Fibroblast of skin of left quadriceps (primary cell): Measurements from ENCODE around the gene TRAPPC14.

Source experiments
- DNase-seq, 2 experiments: peaks; one replicate each; pipeline ENCODE4 v3.0.0-alpha.2; 2013; ENCODE audit warnings: low read depth in 2 of 2

Gene TRAPPC14

DNA sequence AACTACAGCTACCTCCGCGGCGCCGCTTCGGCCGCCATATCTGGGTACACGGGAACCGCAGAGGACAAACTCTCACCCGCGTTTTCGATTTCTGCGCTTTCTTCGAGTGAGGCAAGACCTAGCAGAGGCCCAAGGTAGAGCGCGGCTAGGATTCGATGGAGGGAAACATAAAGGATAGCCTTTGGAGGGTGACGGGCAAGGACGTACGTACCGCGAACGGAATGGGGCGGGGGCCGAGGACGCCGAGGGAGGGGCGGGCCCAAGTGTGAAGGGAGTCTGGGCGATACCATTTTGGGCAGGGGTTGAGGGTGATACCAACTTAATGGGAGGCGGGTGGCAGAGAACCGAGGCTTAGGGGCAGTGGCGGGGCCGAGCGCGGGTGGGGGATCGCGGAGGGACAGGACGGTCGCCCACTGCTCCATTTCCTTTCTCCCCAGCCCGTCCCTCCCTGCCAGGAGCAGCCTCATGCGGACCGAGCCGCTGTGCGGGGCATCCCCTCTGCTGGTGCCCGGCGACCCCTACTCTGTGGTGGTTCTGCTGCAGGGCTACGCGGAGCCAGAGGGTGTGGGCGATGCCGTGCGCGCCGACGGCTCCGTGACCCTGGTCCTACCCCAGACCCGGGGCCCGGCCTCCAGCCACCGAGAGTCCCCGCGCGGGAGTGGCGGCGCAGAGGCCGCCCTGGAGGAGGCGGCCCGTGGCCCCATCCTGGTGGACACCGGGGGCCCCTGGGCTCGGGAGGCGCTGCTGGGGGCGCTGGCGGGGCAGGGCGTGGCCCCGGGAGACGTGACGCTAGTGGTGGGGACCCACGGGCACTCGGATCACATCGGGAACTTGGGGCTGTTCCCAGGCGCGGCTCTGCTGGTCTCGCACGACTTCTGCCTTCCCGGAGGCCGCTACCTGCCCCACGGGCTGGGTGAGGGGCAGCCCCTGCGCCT, 31.3 kb downstream of the TRAPPC14 start, which contains the start of gene MBLAC1:
Gene MBLAC1, plus strand, starts transcription at position 37 of the 935 bp plus-strand sequence. Its CDS starts 429 bp downstream, at position 466.
- peak; percentile 85 for DNase-seq

DNA sequence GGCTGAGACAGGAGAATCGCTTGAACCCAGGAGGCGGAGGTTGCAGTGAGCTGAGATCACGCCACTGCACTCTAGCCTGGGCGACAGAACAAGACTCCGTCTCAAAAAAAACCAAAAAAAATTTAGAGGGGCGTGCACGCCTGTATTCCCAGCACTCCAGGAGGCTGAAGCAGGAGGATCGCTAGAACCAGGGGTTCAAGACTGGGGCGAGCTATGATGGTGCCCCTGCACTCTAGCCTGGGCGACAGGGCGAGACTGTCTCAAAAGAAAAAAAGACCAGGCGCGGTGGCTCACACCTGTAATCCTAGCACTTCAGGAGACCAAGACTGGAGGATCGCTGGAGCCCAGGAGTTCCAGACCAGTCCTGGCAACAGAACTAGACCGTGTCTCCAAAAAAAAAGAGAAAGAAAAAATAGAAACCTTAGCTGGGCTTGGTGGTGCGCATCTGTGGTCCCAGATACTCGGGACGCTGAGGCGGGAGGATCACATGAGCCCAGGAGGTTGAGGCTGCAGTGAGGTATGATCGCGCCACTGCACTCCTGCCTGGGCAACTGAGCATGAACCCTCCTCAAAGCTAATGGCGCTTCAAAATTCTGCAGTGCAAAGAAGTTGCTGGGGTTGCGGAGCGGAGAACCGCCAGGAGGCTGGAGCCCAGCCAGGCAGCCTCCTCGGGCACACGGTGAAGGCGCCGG, 32.1 kb downstream of the TRAPPC14 start:
- no peak for DNase-seq

GRCh38 chr7:100124301-100125230, 34.0 kb downstream of the TRAPPC14 start:
- DNase-seq, result no peak

GRCh38 chr7:100122568-100122967, 36.0 kb downstream of the TRAPPC14 start:
- DNase-seq, result no peak

- DNase-seq, result no peak
Measured at GRCh38 chr7:100122067-100122466, 36.5 kb downstream of the TRAPPC14 start.

DNA sequence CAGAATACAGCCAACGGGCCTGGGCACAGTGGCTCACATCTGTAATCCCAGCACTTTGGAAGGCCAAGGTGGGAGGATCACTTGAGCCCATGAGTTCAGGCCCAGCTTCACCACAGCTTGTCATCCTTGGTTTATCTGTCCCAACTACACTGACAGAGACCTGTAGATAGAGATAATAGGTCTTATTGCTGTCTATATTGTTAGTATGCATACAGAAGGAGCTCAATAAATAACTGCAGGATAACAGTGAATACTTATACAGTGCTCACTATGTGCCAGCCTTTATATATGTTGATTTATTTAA, 37.8 kb downstream of the TRAPPC14 start:
- DNase-seq, result no peak

DNA sequence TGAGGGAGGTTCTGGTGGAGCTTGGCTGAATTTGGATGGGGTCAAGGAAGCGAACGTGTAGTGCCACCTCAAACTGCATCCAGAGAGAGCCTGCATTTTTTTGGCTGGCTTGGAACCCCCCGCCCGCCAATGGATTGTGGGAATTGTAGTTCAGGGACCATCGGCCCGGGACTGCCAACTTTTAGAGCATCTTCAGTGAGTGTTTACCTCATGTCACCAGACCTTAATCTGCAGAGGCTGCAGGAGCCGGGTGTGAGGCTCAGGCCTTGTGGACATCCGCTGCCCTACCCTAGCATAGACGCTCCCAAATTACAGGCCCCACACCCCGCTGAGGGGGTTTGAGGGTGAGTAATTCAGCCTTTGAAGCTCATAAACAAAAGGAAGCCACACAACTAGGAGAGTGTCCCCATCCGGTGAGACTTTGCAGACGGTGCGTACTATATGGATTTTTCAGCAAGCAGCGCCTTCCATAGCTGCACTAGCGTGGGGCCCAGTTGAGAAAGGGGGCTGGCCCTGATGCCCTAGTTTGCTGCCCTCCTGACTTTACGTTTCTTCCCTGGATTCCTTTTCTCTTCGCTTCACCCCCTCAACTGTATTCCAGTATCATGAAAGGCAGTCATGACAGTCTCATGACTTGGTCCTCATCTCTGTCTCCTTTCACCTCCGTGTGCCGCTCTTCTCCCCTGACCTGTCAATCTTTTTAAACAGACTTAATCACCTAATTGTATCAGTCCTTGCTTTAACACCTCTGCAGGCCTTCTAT, 38.4 kb downstream of the TRAPPC14 start:
- peak; percentile 35 to 45 for DNase-seq

DNA sequence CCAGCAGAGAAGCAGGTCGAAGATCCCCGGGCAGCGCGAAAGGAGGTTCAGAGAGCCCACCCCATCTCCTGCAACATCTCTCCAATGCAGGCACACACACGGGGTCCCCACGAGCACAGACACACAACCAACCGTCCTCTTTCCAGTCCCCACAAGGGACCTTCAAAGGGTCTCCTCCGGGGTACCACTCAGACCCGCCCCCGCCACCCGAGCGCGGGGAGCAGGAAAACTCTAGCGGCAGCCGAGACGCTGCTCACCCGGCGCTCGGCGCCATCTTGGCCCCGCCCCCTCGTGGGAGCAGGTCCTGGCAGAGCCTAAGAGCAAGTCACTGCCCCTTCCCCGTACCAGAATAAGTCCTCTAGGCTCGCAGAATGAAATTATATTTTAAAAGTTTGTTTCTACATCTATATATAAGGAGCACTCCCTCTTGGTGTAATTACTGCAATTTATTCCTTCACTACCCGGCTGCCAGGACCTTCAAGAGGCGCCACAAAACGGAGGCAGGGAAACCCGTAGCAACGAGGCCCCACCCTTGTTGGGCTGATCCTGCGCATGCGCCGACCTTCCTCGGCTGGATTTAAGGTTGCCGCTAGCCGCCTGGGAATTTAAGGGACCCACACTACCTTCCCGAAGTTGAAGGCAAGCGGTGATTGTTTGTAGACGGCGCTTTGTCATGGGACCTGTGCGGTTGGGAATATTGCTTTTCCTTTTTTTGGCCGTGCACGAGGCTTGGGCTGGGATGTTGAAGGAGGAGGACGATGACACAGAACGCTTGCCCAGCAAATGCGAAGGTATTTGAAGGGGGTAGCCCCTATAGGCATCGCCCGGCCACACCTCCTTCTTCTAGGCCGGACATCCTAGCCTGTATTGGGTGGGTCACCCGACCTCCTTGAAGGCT, 39.2 kb downstream of the TRAPPC14 start, which contains the start of the genes CNPY4 and TAF6:
Gene CNPY4, plus strand, starts transcription at position 563 of the 898 bp plus-strand sequence. Its CDS starts 111 bp downstream, at position 674.
Gene TAF6, minus strand, starts transcription at position 287 of the 898 bp plus-strand sequence. CDS start 5,149 bp downstream, outside the sequence.
- peak; percentile 87 to 88 for DNase-seq

GRCh38 chr7:100118388-100119071, 40.0 kb downstream of the TRAPPC14 start:
- no peak for DNase-seq

DNA sequence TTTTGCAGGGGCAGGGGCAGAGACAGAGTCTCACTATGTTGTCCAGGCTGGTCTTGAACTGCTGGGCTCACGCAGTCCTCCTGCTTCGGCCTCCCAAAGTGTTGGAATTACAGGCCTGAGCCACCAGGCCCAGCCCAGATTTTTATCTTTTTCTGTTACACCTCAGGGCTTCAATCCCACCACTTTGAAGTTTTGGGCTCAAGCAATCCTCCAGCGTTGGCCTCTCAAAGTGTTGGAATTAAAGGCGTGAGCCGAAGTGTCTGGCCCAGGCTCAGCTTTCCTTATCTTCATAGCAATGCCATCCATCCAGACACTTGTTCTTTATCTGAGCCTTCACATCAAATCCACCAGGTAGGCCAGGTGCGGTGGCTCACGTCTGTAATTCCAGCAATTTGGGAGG, 43.5 kb downstream of the TRAPPC14 start:
- DNase-seq, result no peak

GRCh38 chr7:100111914-100112313, 46.6 kb downstream of the TRAPPC14 start:
- DNase-seq, result no peak

DNA sequence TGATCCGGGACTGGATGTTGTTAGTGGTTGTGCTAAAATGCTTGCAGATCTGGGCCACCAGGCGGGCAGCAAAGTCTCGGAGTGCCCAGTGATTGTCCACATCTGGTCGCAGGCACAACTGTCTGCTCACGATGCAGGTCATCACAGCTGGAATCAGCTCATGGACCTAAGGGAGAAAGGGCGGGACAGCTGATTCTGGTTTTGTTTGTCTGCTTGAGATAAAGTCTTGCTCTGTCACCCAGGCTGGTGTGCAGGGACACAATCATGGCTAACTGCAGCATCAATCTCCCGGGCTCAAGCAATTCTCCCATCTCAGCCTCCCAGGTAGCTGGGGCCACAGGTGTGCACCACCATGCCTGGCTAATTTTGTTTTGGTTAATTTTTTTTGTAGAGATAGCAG, 47.4 kb downstream of the TRAPPC14 start:
- no peak for DNase-seq

- DNase-seq, result no peak
Measured at GRCh38 chr7:100109521-100110163, 48.9 kb downstream of the TRAPPC14 start.

DNA sequence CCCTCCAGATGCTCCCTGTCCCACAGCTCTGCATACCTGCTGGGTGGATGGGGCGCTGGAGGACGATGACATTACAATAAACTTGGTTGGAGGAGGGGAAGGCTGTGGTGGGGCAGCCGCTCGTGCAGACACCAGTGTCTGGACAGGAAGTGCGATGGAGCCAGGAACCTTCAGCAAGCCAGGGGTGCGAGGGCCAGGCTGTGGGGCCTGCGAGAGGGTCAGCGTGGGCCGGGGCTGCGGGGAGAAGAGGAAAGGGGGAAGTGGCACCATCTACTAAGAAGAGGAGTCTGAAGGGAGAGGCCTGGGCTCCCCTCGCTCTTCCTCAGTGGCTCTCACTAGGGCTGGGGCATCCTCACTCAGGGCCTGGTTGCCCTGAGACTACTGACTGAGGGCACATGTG, 50.6 kb downstream of the TRAPPC14 start:
- no peak for DNase-seq

DNA sequence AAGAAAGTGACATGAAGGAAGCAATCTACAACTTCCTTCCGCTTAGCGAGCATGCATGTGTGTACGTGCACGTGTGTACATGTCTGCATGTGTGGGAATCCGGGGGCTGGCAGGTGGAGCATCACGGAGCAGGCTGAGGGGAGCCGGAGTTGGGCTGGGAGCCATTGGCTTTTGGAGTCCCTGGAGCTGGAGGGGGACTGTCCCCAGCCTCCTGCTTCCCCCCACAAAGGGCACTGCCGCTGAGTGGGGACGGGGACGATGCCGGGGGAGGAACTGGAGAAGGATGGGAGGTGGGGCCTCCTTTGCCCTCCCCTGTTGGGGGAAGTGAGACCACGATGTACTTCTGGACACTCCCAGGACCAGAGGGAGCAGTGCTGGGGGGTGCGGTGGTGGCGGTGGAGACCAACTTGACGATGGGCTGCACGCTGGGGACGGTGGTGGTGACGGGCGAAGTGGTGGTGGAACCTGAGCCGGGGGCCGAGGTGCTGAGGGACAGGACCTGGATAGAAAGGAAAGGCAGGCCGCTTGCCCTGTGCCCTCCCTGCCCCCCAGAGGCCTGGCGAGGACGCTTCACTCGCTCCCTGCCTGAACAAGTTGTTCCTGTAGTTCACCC, 51.3 kb downstream of the TRAPPC14 start:
- no peak for DNase-seq

GRCh38 chr7:100106633-100107032, 51.9 kb downstream of the TRAPPC14 start:
- no peak for DNase-seq

DNA sequence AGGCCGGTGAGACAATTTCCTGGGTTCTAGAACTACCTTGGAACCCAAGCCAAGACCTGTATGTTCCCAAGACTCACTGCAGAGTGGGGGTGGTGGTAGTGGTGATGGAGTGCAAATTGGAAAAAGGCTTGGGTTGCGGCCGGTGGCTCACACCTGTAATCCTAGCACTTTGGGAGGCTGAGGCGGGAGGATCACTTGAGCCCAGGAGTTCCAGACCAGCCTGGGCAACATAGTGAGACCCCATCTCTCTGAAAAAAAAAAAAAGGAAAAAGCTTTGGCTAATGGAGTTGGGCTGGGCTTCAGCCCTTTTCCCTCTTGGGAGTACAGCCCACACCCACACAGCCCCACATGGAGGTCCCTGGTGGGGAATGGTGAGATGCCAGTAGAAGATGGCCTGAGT, 53.0 kb downstream of the TRAPPC14 start:
- no peak for DNase-seq
